Gastroesophageal sphincter (tissue), 4 donors: Measurements from ENCODE around the gene CYP2D6. TPM values are rescaled to one million over a fixed set of nuclear protein-coding genes. Genes with fewer than 3 reads are reported as not detected.

Experiments
- ATAC-seq: fragments of 150-250 bp; one replicate; pipeline ENCODE4 v1.9.1; 2016; ENCODE audit warnings: mild to moderate bottlenecking, moderate library complexity
- H3K27ac ChIP-seq, 4 donors: fragments of 200-600 bp; sonication (generic) in 3 of 4; 1 replicate in 3 of 4; 2 replicates in 1 of 4; pipeline ENCODE4 v1.5.1; 2016 to 2019
- H3K27me3 ChIP-seq: fragments of 200-600 bp; sonication (generic); one replicate; pipeline ENCODE4 v1.5.1; 2019
- H3K36me3 ChIP-seq, 2 donors: fragments of 200-600 bp; sonication (generic); one replicate each; pipeline ENCODE4 v1.5.1; 2019; ENCODE audit warnings: control low read depth in 1 of 2
- H3K4me1 ChIP-seq, 3 donors: fragments of 200-600 bp; sonication (generic); 1 replicate in 2 of 3; 2 replicates in 1 of 3; pipeline ENCODE4 v1.5.1; 2016 to 2019; ENCODE audit warnings: control low read depth in 2 of 3
- H3K4me3 ChIP-seq, 2 donors: fragments of 200-600 bp; sonication (generic); one replicate each; pipeline ENCODE4 v1.5.1; 2019; ENCODE audit warnings: mild to moderate bottlenecking in 1 of 2, moderate library complexity in 1 of 2
- H3K9me3 ChIP-seq, 3 donors: fragments of 200-600 bp; sonication (generic); one replicate each; pipeline ENCODE4 v1.5.1; 2017 to 2019; ENCODE audit warnings: control low read depth in 2 of 3
- CTCF ChIP-seq, 4 experiments: fragments of 200-600 bp in 2 of 4; fragments of 450-650 bp in 2 of 4; sonication (generic) in 1 of 4; IDR thresholded peaks; one replicate each; pipeline ENCODE4 v1.5.1; 2017 to 2019; ENCODE audit warnings: antibody characterized with exemption in 4 of 4, mild to moderate bottlenecking in 2 of 4, moderate library complexity in 2 of 4
- EP300 ChIP-seq: sonication (generic); formaldehyde crosslinking; IDR thresholded peaks from one replicate; pipeline ENCODE4 v1.6.1; 2017; ENCODE audit warnings: antibody characterized with exemption, mild to moderate bottlenecking
- POLR2A ChIP-seq, 2 donors: fragments of 450-650 bp; IDR thresholded peaks; one replicate each; pipeline ENCODE4 v1.6.1; 2017; ENCODE audit warnings: antibody characterized with exemption in 2 of 2, mild to moderate bottlenecking in 2 of 2, moderate library complexity in 1 of 2
- POLR2AphosphoS5 ChIP-seq: sonication (generic); formaldehyde crosslinking; IDR thresholded peaks from one replicate; pipeline ENCODE4 v1.6.1; 2017; ENCODE audit warnings: antibody characterized with exemption
- WGBS, 2 donors: methylation state at CpG; one replicate each; pipeline ENCODE4 v1.1.5; 2018; ENCODE audit warnings: low coverage in 1 of 2; 5-methylcytosine and 5-hydroxymethylcytosine counted together
- total RNA-seq, 4 donors: library from RNA; depleted of rRNA; stranded (reverse); fragments of >200 nt; gene quantifications; one replicate each; pipeline ENCODE4 v1.1.0, GENCODE V29; 2016

The CYP2D6 gene
- total RNA-seq, 4 donors from 2014 or later = 0.23 to 2.3 (median 0.40) TPM; not detected in 1

DNA sequence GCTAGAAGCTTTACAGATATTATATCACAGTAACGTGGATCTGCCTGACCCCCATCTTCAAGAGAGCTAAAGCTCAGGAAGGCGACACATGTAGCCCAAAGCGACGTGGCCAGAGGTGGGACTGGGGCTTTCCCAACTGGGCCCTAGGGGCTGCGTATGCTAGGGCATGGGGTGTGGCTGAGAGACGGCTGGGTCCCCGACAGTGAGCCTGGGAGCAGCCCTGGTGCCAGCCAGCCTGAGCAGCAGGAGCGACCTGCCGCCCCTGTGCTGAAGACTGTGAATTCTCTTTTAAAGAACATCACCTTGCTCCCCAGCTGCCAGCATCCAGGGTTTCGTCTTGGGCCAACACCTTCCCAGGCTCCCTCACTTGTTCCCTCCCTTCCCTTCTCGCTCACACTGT lies 32.9 kb upstream of the CYP2D6 start:
- no peaks in the 10 kb centered on the region for H3K27me3 ChIP-seq
- TF ChIP-seq POLR2AphosphoS5 (no peak), CTCF (IDR thresholded peaks at IDR 0.05) (no peak), POLR2A (IDR thresholded peaks at IDR 0.05) (no peak), EP300 (no peak)

GRCh38 chr22:42162728-42163489 lies 32.3 kb upstream of the CYP2D6 start:
- 100% methylated on average over 1 to 2 of the region's 12 CpGs for WGBS, 2 donors
- ATAC-seq = no peak
- H3K4me3 ChIP-seq = no peak overlapping the region
- no peak overlapping the region for H3K27ac ChIP-seq
- H3K9me3 ChIP-seq = no peaks in the 10 kb centered on the region
- no peaks in the 10 kb centered on the region for H3K4me1 ChIP-seq
- H3K27me3 ChIP-seq = no peaks in the 10 kb centered on the region
- peaks cover 0 to 59% of the 10 kb centered on the region in 2 donors for H3K36me3 ChIP-seq
- no peak for TF ChIP-seq EP300
- TF ChIP-seq CTCF (IDR thresholded peaks at IDR 0.05) = no peak
- no peak for TF ChIP-seq POLR2A (IDR thresholded peaks at IDR 0.05)

More for the DNA sequence above, 32.9 kb upstream of the CYP2D6 start:
- 90 to 100% methylated on average over 1 to 3 of the region's 11 CpGs for WGBS, 2 donors
- ATAC-seq = no peak
- no peak overlapping the region for H3K4me3 ChIP-seq
- no peaks in the 10 kb centered on the region for H3K9me3 ChIP-seq
- H3K27ac ChIP-seq = no peak overlapping the region
- peaks cover 0 to 59% of the 10 kb centered on the region in 2 donors for H3K36me3 ChIP-seq
- H3K4me1 ChIP-seq = no peaks in the 10 kb centered on the region

DNA sequence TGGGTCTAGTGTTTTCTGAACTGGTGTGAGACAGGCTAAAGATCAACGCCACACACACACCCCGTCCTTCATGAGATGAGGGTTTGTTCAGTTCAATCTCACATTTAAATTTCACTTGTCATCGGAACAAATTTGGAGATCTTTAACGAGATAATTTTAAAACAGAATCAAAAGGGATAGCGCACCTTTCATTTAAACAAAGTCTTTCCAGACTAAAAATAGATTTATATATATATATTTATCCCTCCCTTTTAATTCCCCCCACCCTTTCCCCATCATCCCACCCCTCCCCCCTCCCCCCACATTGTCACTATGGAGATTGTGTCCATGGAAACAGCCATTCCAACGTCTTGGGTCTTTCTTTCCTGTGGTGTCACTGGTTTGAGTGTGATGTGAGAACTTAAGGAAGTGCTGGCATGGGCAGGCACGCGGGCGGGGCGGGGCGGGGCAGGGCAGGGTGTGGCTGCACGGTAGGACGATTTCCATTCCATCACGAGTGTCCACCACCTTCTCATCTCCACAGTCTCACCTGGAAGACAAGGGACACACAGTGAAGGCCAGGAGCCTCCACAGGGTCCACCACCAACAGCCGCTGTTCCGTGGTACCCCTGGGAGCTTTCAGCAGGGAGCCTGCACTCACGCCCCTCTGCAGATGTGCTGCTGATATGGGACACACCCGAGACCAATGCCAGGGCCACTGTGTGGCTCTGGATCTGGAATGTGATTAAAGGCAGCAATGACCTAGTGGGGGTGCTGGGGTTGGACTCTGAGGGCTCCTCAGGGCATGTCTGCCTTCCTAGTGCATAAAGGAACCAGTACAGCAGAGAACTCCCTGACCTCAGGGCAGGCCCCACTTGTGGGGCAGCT lies 30.5 kb upstream of the CYP2D6 start:
- Histone ChIP-seq H3K4me3 (no peak overlapping the region), H3K4me1 (no peaks in the 10 kb centered on the region), H3K36me3 (peaks cover 0 to 58% of the 10 kb centered on the region in 2 donors), H3K9me3 (no peaks in the 10 kb centered on the region), H3K27me3 (no peaks in the 10 kb centered on the region), H3K27ac (no peak overlapping the region)
- TF ChIP-seq EP300 (no peak), CTCF (IDR thresholded peaks at IDR 0.05) (no peak), POLR2AphosphoS5 (no peak), POLR2A (IDR thresholded peaks at IDR 0.05) (no peak)
- 65 to 95% methylated on average over 5 to 6 of the region's 18 CpGs for WGBS, 2 donors
- ATAC-seq = no peak

- WGBS, 2 donors = 56 to 100% methylated on average over 1 to 3 of the region's 4 CpGs
- no peak for ATAC-seq
- H3K36me3 ChIP-seq = peaks cover 0 to 59% of the 10 kb centered on the region in 2 donors
- H3K27ac ChIP-seq = no peak overlapping the region
- no peaks in the 10 kb centered on the region for H3K9me3 ChIP-seq
- no peaks in the 10 kb centered on the region for H3K4me1 ChIP-seq
- no peak overlapping the region for H3K4me3 ChIP-seq
- no peaks in the 10 kb centered on the region for H3K27me3 ChIP-seq
- no peak for TF ChIP-seq CTCF (IDR thresholded peaks at IDR 0.05)
- no peak for TF ChIP-seq POLR2A (IDR thresholded peaks at IDR 0.05)
- TF ChIP-seq EP300 = no peak
- no peak for TF ChIP-seq POLR2AphosphoS5
Measured at GRCh38 chr22:42160251-42160650, 29.6 kb upstream of the CYP2D6 start.
